DOHH2 (cell line): ENCODE results near the gene SOAT2.
A peak's percentile ranks its signal among the peaks of the same experiment; 100 is the strongest.

ENCODE experiments used
- H3F3A ChIP-seq: fragments of 200-600 bp; sonication (generic), shearing (Covaris generic); 2 replicates; pipeline ENCODE4 v1.6.0; 2016; ENCODE audit warnings: antibody characterized with exemption, mild to moderate bottlenecking; ENCODE audit not compliant: control insufficient read depth, insufficient read depth
- H3K27ac ChIP-seq: fragments of 200-600 bp; sonication (generic); 2 replicates; pipeline ENCODE4 v1.5.1; 2014; ENCODE audit warnings: low read depth, mild to moderate bottlenecking, low read length, moderate library complexity
- H3K27me3 ChIP-seq: fragments of 200-600 bp; sonication (generic); 2 replicates; pipeline ENCODE4 v1.6.1; 2014; ENCODE audit warnings: mild to moderate bottlenecking, low read length, mixed read lengths; ENCODE audit not compliant: control insufficient read depth
- H3K36me3 ChIP-seq: fragments of 200-600 bp; sonication (generic); 2 replicates; pipeline ENCODE4 v1.6.1; 2014; ENCODE audit warnings: mild to moderate bottlenecking, low read length, moderate library complexity, mixed read lengths; ENCODE audit not compliant: control insufficient read depth
- H3K4me1 ChIP-seq: fragments of 200-600 bp; sonication (generic); 2 replicates; pipeline ENCODE4 v1.6.1; 2014; ENCODE audit warnings: mild to moderate bottlenecking, low read length, mixed read lengths; ENCODE audit not compliant: control insufficient read depth
- H3K4me2 ChIP-seq: fragments of 200-600 bp; sonication (generic); 2 replicates; pipeline ENCODE4 v1.6.0; 2014; ENCODE audit warnings: mild to moderate bottlenecking, low read length, moderate library complexity
- H3K4me3 ChIP-seq: fragments of 200-600 bp; sonication (generic); 2 replicates; pipeline ENCODE4 v1.5.1; 2014; ENCODE audit warnings: mild to moderate bottlenecking, low read length, mixed read lengths
- H3K79me2 ChIP-seq: fragments of 200-600 bp; sonication (generic); 2 replicates; pipeline ENCODE4 v1.6.1; 2014; ENCODE audit warnings: mild to moderate bottlenecking, low read length, mixed read lengths; ENCODE audit not compliant: control insufficient read depth
- H3K9me2 ChIP-seq: fragments of 200-600 bp; sonication (generic); replicated peaks from 2 replicates; pipeline ENCODE4 v1.6.1; 2014; ENCODE audit warnings: mild to moderate bottlenecking, low read length, mixed read lengths; ENCODE audit not compliant: control insufficient read depth
- H3K9me3 ChIP-seq: fragments of 200-600 bp; sonication (generic); 2 replicates; pipeline ENCODE4 v1.6.1; 2014; ENCODE audit warnings: antibody characterized with exemption, low read length, mixed read lengths; ENCODE audit not compliant: control insufficient read depth, insufficient read depth
- H4K20me1 ChIP-seq: fragments of 200-600 bp; sonication (generic); 2 replicates; pipeline ENCODE4 v1.6.0; 2014; ENCODE audit warnings: low read depth, mild to moderate bottlenecking, antibody characterized with exemption, low read length, moderate library complexity; ENCODE audit not compliant: control insufficient read depth, insufficient read depth
- CTCF ChIP-seq: fragments of 200-600 bp; sonication (generic); IDR thresholded peaks from one replicate; pipeline ENCODE4 v1.5.1; 2014; ENCODE audit warnings: antibody characterized with exemption, mild to moderate bottlenecking, low read depth, low read length; ENCODE audit not compliant: poor library complexity, severe bottlenecking
- EZH2phosphoT487 ChIP-seq: fragments of 200-600 bp; sonication (generic); IDR thresholded peaks from 2 replicates; pipeline ENCODE4 v1.6.1; 2017; ENCODE audit warnings: borderline replicate concordance, mild to moderate bottlenecking, antibody characterized with exemption, low read length, moderate library complexity, mixed read lengths

The SOAT2 gene

GRCh38 chr12:53100466-53101151 lies 2.7 kb upstream of the SOAT2 start:
- peaks cover 24% of the 10 kb centered on the region for H3K27me3 ChIP-seq
- no peak overlapping the region for H3K4me2 ChIP-seq
- no peaks in the 10 kb centered on the region for H3K9me3 ChIP-seq
- H3F3A ChIP-seq = peaks cover 9% of the 10 kb centered on the region
- no peak overlapping the region for H3K4me3 ChIP-seq
- no peak overlapping the region for H3K27ac ChIP-seq
- no peaks in the 10 kb centered on the region for H4K20me1 ChIP-seq
- no peaks in the 10 kb centered on the region for H3K36me3 ChIP-seq
- H3K4me1 ChIP-seq = peaks cover 52% of the 10 kb centered on the region
- TF ChIP-seq CTCF = no peak
- TF ChIP-seq EZH2phosphoT487 = no peak
- H3K79me2 ChIP-seq = no peaks in the 10 kb centered on the region
- no peaks in the 10 kb centered on the region for H3K9me2 ChIP-seq

GRCh38 chr12:53101266-53101665 lies 2.0 kb upstream of the SOAT2 start:
- H3K79me2 ChIP-seq = no peaks in the 10 kb centered on the region
- no peaks in the 10 kb centered on the region for H3K9me2 ChIP-seq
- no peaks in the 10 kb centered on the region for H3K36me3 ChIP-seq
- no peak for TF ChIP-seq EZH2phosphoT487
- TF ChIP-seq CTCF = no peak
- peaks cover 19% of the 10 kb centered on the region for H3K27me3 ChIP-seq
- no peaks in the 10 kb centered on the region for H3K9me3 ChIP-seq
- H3F3A ChIP-seq = peaks cover 9% of the 10 kb centered on the region
- no peaks in the 10 kb centered on the region for H4K20me1 ChIP-seq
- H3K4me2 ChIP-seq = no peak overlapping the region
- no peak overlapping the region for H3K27ac ChIP-seq
- H3K4me3 ChIP-seq = no peak overlapping the region
- H3K4me1 ChIP-seq = peaks cover 52% of the 10 kb centered on the region

- H3K4me3 ChIP-seq = peak overlapping the region; percentile 25
- no peaks in the 10 kb centered on the region for H3K9me2 ChIP-seq
- peaks cover 9% of the 10 kb centered on the region for H3F3A ChIP-seq
- H3K4me2 ChIP-seq = peak overlapping the region; percentile 58
- peaks cover 10% of the 10 kb centered on the region for H3K27me3 ChIP-seq
- no peaks in the 10 kb centered on the region for H4K20me1 ChIP-seq
- no peaks in the 10 kb centered on the region for H3K36me3 ChIP-seq
- H3K27ac ChIP-seq = peak overlapping the region; percentile 15
- H3K4me1 ChIP-seq = peaks cover 48% of the 10 kb centered on the region
- no peak for TF ChIP-seq EZH2phosphoT487
- TF ChIP-seq CTCF = no peak
- H3K79me2 ChIP-seq = no peaks in the 10 kb centered on the region
- no peaks in the 10 kb centered on the region for H3K9me3 ChIP-seq
These were observed 1.1 kb upstream of the SOAT2 start for GRCh38 chr12:53101931-53102781.
